Measurements from ENCODE around the gene KRT17.

Gene KRT17

DNA sequence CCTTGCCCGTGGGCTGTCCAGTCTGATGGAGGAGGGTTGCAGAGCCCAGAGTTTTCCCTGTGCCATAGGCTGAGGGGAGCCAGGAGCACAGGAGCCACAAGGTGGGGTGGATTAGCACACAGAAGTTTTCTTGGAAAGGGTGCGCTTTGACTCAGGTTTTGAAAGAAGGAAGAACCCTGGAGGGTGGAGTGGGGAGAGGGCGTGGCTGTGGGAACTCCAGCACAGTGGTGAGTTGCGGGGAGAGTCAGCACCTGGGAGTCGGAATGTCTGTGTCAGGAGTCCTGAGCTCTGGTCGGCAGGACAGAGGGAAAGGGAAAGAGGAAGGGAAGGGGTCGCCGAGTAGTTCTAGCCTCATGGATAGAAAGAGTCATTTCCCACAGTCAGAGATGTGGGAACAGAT is 28.8 kb downstream of the KRT17 start:
- Histone ChIP-seq H3K36me3 (no peaks in the 10 kb centered on the region), H3K27me3 (no peaks in the 10 kb centered on the region), H3K27ac (no peak overlapping the region), H3K4me1 (ENCODE audit: control insufficient read depth in 1 of 2, insufficient read depth in 1 of 2, low read depth in 1 of 2, low read length in 1 of 2) (no peaks in the 10 kb centered on the region), H3K9me3 (no peaks in the 10 kb centered on the region), H3K4me3 (ENCODE audit: low read depth in 1 of 2, low read length in 1 of 2) (no peak overlapping the region)
- TF ChIP-seq, protein P1, sequence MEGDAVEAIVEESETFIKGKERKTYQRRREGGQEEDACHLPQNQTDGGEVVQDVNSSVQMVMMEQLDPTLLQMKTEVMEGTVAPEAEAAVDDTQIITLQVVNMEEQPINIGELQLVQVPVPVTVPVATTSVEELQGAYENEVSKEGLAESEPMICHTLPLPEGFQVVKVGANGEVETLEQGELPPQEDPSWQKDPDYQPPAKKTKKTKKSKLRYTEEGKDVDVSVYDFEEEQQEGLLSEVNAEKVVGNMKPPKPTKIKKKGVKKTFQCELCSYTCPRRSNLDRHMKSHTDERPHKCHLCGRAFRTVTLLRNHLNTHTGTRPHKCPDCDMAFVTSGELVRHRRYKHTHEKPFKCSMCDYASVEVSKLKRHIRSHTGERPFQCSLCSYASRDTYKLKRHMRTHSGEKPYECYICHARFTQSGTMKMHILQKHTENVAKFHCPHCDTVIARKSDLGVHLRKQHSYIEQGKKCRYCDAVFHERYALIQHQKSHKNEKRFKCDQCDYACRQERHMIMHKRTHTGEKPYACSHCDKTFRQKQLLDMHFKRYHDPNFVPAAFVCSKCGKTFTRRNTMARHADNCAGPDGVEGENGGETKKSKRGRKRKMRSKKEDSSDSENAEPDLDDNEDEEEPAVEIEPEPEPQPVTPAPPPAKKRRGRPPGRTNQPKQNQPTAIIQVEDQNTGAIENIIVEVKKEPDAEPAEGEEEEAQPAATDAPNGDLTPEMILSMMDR (IDR thresholded peaks at IDR 0.05), result no peak

DNA sequence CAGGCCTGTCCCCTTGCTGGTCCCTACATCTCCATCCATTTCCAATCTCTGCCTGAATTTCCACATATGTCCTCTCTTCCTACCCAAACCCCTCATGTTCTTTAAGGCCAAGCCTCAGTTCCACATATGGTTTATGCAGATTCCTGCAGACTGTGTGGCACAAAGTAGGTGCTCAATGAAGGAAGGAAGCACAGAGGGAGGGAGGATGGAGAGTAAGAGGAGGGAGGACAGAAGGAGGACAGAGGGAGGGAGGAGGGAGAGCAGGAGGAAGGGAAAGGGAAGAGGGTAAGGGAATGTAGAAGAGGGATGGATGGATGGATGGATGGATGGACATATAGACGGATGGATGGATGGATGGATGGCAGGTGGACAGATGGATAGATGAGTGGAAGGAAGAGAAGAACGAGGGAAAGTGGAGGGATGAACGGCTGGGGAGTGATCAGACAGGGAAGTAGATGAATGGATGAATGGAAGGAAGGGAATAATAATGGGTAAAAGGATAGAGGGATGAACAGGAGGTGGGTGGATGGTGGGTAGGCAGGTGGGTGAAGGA is 29.9 kb downstream of the KRT17 start:
- TF ChIP-seq, protein P1 (IDR thresholded peaks at IDR 0.05), result no peak
- Histone ChIP-seq H3K4me3 (ENCODE audit: low read depth in 1 of 2, low read length in 1 of 2) (no peak overlapping the region), H3K9me3 (no peaks in the 10 kb centered on the region)

DNA sequence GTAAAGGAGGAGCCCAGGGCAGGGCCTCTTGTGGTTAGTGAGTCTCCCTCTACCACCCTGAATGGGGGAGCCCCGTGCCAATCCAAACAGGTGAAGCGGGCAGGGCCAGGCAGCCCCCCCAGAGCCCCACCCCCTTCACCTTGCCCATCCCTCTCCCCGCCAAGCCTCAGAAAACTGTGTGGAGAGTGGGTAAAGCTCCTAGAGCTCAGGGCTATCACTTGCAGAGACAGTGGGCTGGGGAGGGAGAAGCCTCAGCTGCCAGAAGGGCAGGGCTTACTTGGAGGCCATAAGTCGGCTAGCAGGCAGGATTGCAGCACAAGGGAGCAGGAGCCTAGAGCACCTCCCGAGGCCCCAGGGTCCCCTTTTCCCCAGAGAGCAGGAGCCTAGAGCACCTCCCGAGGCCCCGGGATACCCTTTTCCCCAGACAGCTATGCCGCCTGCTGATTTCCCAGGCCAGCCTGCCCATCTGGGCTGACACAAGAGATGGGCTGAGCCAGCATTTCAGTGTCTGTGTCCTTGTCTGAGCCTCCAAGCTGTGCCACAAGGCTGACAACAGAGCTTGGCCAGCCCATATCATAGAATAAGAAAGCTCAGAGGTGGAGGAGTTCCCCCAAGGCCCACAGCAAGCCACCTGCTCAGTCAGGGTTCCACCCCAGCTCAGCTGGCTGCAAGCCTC is 30.9 kb downstream of the KRT17 start:
- no peak overlapping the region for H3K4me3 ChIP-seq (ENCODE audit: low read depth in 1 of 2, low read length in 1 of 2)
- no peaks in the 10 kb centered on the region for H3K9me3 ChIP-seq
- H3K36me3 ChIP-seq, result no peaks in the 10 kb centered on the region
- H3K4me1 ChIP-seq (ENCODE audit: control insufficient read depth in 1 of 2, insufficient read depth in 1 of 2, low read depth in 1 of 2, low read length in 1 of 2), result no peaks in the 10 kb centered on the region
- no peak overlapping the region for H3K27ac ChIP-seq
- TF ChIP-seq, protein P1 (IDR thresholded peaks at IDR 0.05), result no peak
- no peaks in the 10 kb centered on the region for H3K27me3 ChIP-seq

More for the DNA sequence above, 29.9 kb downstream of the KRT17 start:
- Histone ChIP-seq H3K27ac (no peak overlapping the region), H3K36me3 (no peaks in the 10 kb centered on the region), H3K27me3 (no peaks in the 10 kb centered on the region), H3K4me1 (ENCODE audit: control insufficient read depth in 1 of 2, insufficient read depth in 1 of 2, low read depth in 1 of 2, low read length in 1 of 2) (no peaks in the 10 kb centered on the region)

DNA sequence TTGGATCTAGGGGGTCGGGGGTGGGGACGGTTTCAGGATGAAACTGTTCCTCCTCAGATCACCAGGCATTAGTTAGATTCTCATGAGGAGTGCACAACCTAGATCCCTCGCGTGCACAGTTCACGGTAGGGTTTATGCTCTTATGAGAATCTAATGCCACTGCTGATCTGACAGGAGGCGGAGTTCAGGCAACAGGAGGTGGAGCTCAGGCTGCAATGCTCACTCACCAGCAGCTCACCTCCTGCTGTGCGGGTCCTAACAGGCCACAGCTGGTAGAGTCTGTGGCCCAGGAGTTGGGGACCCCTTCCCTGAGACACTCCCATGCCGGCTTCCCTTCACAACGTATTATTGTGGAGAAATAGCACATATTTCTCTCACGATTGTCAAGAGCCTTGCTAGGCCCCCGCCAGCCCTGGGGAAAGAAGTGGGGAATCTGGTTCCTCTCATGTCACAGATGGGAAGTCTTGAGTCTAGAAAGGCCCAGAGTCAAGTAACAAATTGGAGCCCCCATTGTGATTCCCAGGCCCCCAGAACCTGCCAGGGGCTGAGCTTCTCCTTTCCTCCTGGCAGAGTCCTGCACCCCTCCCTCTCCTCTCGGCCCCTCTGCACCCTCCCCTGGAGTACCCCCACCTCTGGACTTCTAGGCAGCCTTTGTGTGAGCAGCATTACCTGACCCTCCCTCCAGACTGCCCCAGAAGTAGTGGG is 31.6 kb downstream of the KRT17 start:
- Histone ChIP-seq H3K27me3 (no peaks in the 10 kb centered on the region), H3K36me3 (no peaks in the 10 kb centered on the region), H3K9me3 (no peaks in the 10 kb centered on the region), H3K4me3 (ENCODE audit: low read depth in 1 of 2, low read length in 1 of 2) (no peak overlapping the region), H3K4me1 (ENCODE audit: control insufficient read depth in 1 of 2, insufficient read depth in 1 of 2, low read depth in 1 of 2, low read length in 1 of 2) (no peaks in the 10 kb centered on the region), H3K27ac (no peak overlapping the region)
- TF ChIP-seq, protein P1 (IDR thresholded peaks at IDR 0.05), result no peak

DNA sequence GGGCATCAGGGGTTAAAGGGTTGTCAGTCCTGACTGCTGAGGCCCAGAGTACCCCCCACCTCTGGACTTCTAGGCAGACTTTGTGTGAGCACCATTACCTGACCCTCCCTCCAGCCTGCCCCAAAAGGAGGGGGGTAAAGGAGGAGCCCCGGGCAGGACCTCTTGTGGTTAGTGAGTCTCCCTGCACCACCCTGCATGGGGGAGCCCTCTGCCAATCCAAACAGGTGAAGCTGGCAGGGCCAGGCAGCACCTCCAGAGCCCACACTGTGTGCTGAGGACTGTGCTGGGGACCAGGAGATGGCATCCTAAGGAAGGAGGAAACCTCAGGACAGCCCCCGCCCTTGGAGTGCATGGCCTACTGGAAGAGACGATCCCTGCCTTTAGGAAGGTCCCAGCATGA is 35.1 kb downstream of the KRT17 start:
- no peaks in the 10 kb centered on the region for H3K27me3 ChIP-seq

More for the DNA sequence above, 35.1 kb downstream of the KRT17 start:
- H3K9me3 ChIP-seq, result no peaks in the 10 kb centered on the region
- no peaks in the 10 kb centered on the region for H3K36me3 ChIP-seq
- TF ChIP-seq, protein P1 (IDR thresholded peaks at IDR 0.05), result no peak
- no peak overlapping the region for H3K27ac ChIP-seq
- no peak overlapping the region for H3K4me3 ChIP-seq (ENCODE audit: low read depth in 1 of 2, low read length in 1 of 2)
- no peaks in the 10 kb centered on the region for H3K4me1 ChIP-seq (ENCODE audit: control insufficient read depth in 1 of 2, insufficient read depth in 1 of 2, low read depth in 1 of 2, low read length in 1 of 2)
